Mucosa of stomach (tissue), 1 donor: ENCODE measurements around the gene PACC1.
"Not testable (repeated sequence)": the region's sequence is repeated elsewhere in the genome, so short reads cannot be mapped to it uniquely, and the experiment has no call there.

Experiments
- H3K27me3 ChIP-seq: one replicate; pipeline ENCODE4 v1.7.0; 2013; ENCODE audit warnings: mild to moderate bottlenecking, low read length; ENCODE audit not compliant: control insufficient read depth, insufficient read depth
- H3K36me3 ChIP-seq: one replicate; pipeline ENCODE4 v1.7.0; 2013; ENCODE audit warnings: low read length; ENCODE audit not compliant: control insufficient read depth, insufficient read depth
- H3K4me1 ChIP-seq: one replicate; pipeline ENCODE4 v1.7.0; 2013; ENCODE audit warnings: mild to moderate bottlenecking, low read length; ENCODE audit not compliant: control insufficient read depth, insufficient read depth
- H3K4me3 ChIP-seq: one replicate; pipeline ENCODE4 v1.7.0; 2013; ENCODE audit warnings: low read length
- H3K9ac ChIP-seq: one replicate; pipeline ENCODE4 v1.7.0; 2013; ENCODE audit warnings: mild to moderate bottlenecking, low read length, moderate library complexity
- H3K9me3 ChIP-seq: one replicate; pipeline ENCODE4 v1.7.0; 2013; ENCODE audit warnings: mild to moderate bottlenecking, low read length, moderate library complexity; ENCODE audit not compliant: control insufficient read depth
- donor health status: Pancreatic carcinoma.

Gene PACC1

DNA sequence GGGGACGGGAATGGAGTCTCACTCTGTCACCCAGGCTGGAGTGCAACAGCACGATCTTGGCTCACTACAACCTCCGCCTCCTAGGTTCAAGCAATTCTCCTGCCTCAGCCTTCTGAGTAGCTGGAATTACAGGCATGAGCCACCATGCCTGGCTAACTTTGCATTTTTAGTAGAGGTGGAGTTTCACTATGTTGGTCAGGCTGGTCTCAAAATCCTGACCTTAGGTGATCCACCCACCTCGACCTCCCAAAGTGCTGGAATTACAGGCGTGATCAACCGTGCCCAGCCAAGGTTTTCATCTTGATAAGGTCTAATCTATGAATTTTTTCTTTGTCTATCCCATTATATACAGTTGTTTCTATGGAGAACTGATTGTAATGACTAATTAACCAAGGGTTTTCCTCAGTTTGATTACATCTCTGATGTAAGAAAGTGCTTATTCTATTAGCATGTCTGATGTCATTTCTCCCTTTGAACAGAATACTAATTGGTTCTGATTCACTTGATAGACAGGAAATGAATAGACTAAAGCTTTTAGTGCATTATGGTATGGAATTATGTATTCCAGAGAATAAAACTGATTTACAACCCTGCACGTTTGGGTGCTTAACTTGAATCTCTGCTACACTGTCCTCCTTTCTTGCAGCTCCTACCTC is 11.9 kb downstream of the PACC1 start:
- Histone ChIP-seq H3K4me3 (no peak overlapping the region), H3K4me1 (no peaks in the 10 kb centered on the region), H3K36me3 (no peaks in the 10 kb centered on the region), H3K9ac (no peak overlapping the region), H3K27me3 (no peaks in the 10 kb centered on the region), H3K9me3 (peaks cover under 1% of the 10 kb centered on the region)

DNA sequence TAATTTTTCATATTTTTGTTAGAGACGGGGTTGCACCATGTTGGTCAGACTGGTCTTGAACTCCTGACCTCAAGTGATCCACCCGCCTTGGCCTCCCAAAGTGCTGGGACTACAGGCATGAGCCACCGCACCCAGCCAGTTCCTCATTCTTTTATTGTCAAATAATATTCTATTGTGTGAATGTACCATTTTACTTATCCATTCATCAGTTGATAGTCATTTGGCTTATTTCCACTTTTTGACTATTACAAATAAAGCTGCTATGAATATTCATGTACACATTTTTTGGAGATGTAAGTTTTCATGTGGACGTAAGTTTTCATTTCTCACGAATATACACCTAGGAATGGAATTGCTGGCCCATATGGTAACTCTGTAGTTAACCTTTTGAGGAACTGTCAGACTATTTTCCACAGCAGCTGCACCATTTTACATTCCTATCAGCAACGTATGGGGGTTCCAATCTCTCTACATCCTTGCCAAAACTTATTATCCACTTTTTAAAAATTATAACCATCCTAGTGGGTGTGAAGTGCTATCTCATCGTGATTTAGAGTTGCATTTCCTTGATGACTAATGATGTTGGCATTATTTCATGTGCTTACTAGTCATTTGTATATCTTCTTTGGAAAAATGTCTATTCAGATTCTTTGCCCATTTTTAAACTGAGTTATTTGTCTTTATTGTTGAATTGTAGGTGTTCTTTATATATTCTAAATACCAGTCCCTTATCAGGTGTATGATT is 12.7 kb downstream of the PACC1 start:
- Histone ChIP-seq H3K4me1 (no peaks in the 10 kb centered on the region), H3K4me3 (no peak overlapping the region), H3K27me3 (no peaks in the 10 kb centered on the region), H3K9ac (no peak overlapping the region), H3K9me3 (peaks cover 9% of the 10 kb centered on the region), H3K36me3 (no peaks in the 10 kb centered on the region)

DNA sequence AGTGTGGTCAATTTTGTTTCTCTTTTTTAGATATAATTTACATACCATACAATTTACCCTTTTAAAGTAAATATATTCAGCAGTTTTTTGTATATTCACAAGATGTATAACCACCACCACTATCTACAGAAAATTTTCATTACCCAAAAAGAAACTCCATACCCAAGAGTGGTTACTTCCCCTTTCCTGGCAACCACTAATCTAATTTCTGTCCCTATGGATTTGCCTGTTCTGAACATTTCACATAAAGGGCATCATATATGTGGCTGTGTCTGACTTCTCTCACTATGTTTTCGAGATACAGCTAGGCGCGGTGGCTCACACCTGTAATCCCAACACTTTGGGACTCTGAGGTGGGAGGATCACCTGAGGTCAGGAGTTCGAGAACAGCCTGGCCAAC is 13.6 kb downstream of the PACC1 start:
- Histone ChIP-seq H3K9me3 (peaks cover 9% of the 10 kb centered on the region), H3K4me3 (no peak overlapping the region), H3K4me1 (no peaks in the 10 kb centered on the region), H3K27me3 (no peaks in the 10 kb centered on the region), H3K9ac (no peak overlapping the region), H3K36me3 (no peaks in the 10 kb centered on the region)

DNA sequence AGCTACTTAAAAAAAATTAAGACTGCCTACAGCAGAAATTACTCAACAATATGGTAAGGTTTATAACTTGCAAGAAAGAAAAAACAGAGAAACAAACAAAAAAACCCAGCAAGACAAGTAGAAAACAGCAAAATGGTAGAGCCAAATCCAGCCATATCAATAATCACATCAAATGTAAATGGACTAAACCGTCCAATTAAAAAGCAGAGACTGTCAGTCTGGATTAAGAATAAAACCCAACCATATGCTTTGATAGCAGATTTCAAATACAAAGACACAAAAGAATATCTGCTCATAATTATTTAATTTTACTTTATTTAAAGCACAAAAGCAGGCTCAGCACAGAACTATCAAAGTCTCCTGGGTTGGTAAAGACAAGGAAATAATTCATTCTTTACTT is 17.5 kb downstream of the PACC1 start:
- Histone ChIP-seq H3K36me3 (no peaks in the 10 kb centered on the region), H3K4me1 (no peaks in the 10 kb centered on the region), H3K9me3 (peaks cover 9% of the 10 kb centered on the region), H3K9ac (no peak overlapping the region), H3K27me3 (no peaks in the 10 kb centered on the region), H3K4me3 (no peak overlapping the region)

DNA sequence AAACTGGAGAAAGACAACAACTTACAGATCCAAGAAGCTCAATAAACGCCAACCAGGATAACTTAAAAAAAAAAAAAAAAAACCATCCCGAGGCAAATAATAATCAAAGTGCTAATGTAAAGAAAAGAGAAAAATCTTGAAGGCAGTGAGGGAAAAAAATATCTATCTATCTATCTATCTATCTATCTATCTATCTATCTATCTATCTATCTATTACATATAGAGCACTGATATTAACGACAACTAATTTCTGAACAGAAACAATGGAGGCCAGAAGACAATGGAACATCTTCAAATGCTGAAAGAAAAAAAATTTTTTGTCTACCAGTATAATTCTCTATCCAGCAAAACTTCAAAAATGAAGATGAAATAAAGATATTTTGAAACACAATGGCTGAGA is 18.0 kb downstream of the PACC1 start:
- Histone ChIP-seq H3K9me3 (peaks cover 9% of the 10 kb centered on the region), H3K4me3 (no peak overlapping the region), H3K36me3 (no peaks in the 10 kb centered on the region), H3K9ac (no peak overlapping the region), H3K27me3 (no peaks in the 10 kb centered on the region), H3K4me1 (no peaks in the 10 kb centered on the region)

DNA sequence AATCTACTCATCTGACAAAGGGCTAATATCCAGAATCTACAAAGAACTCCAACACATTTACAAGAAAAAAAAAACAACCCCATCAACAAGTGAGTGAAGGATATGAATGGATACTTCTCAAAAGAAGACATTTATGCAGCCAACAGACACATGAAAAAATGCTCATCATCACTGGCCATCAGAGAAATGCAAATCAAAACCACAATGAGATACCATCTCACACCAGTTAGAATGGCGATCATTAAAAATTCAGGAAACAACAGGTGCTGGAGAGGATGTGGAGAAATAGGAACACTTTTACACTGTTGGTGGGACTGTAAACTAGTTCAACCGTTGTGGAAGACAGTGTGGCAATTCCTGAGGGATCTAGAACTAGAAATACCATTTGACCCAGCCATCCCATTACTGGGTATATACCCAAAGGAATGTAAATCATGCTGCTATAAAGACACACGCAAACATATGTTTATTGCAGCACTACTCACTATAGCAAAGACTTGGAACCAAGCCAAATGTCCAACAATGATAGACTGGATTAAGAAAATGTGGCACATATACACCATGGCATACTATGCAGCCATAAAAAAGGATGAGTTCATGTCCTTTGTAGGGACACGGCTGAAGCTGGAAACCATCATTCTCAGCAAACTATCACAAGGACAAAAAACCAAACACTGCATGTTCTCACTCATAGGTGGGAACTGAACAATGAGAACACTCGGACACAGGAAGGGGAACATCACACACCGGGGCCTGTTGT is 18.8 kb downstream of the PACC1 start:
- not testable (repeated sequence) for H3K4me3 ChIP-seq, H3K27me3 ChIP-seq, H3K9me3 ChIP-seq, H3K9ac ChIP-seq, H3K4me1 ChIP-seq, H3K36me3 ChIP-seq

DNA sequence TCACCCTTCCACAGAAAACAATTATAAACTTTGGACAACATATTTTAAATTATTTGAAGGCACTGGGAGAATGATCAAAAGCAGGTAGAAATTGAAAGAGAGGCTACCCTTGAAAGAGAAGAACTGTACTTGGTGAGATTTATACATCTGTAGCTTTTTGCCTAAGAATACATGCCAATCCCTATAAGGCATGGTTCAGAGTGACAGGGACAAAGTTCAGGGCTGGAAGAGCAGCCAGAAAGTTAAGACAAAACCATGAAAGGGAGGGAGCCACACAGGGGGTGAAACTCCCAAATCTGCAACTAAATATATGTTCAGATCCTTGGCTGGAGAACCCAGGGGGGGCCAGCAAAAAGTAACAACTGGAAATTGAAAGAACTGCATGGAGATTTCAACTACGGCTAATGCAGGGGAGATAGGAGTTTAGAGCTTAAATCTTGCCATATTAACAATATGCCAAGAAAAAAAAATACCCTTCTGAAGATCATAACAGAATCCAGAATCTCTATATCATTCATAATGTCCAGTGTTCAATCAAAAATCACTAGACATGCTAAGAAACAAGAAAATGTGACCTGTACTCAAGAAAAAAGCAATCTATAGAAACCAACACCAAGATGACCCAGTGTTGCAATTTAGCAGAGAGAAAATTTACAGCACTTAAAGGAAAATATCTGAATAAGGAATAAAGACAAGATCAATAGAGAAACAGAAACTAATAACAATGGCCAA is 25.5 kb downstream of the PACC1 start:
- Histone ChIP-seq H3K36me3 (no peaks in the 10 kb centered on the region), H3K4me3 (no peak overlapping the region), H3K27me3 (no peaks in the 10 kb centered on the region), H3K9me3 (no peaks in the 10 kb centered on the region), H3K4me1 (no peaks in the 10 kb centered on the region), H3K9ac (no peak overlapping the region)

DNA sequence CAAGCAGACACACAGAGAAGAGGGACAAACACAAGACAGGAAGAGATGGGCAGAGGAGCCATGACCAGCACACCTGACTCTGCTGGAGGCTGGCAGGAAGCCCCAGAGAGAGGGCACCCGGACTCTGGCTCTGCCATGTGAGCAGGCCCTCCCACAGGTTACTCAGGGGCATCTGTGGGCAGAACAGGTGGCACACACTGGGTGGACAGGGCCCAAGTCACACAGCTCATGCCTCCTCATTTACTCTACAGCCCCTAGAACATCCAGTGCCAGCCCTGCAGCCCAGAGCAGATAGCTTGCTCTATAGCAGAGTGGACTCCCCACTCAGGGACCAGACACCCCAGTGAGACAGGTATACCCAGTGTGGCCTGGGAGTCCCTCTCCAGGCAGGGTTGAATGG is 28.7 kb downstream of the PACC1 start:
- Histone ChIP-seq H3K9ac (no peak overlapping the region), H3K27me3 (no peaks in the 10 kb centered on the region), H3K36me3 (no peaks in the 10 kb centered on the region), H3K4me1 (no peaks in the 10 kb centered on the region), H3K4me3 (no peak overlapping the region), H3K9me3 (no peaks in the 10 kb centered on the region)

DNA sequence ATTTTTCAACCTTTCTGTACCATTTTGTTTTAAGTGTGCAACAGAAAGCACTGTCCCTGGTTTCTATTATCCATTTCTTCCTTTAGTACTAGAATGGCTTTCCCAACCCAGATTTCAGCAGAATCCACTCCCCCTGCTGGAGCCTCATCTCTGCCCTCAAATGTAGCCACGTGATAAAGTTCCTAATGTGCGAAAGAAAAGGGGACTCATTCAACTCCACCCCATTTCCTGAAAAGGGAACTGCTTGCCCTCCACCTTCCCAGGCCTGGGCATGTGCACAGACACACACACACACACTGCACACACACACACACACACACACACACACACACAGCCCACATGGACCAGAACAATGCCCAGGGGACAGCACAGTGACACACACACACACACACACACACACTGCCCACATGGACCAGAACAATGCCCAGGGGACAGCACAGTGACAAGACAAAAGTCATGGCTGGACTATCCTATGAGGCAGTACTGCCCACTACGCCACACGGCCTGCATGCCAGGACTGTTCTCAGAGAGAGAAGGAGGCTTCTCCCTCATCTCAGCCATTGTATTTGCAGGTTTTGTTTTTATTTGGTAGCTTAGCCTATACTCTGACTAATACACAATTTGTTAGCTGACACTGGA is 33.2 kb downstream of the PACC1 start:
- no peaks in the 10 kb centered on the region for H3K27me3 ChIP-seq
- H3K4me1 ChIP-seq, result no peaks in the 10 kb centered on the region
- H3K4me3 ChIP-seq, result no peak overlapping the region
- no peaks in the 10 kb centered on the region for H3K9me3 ChIP-seq
- H3K9ac ChIP-seq, result no peak overlapping the region
- H3K36me3 ChIP-seq, result no peaks in the 10 kb centered on the region

DNA sequence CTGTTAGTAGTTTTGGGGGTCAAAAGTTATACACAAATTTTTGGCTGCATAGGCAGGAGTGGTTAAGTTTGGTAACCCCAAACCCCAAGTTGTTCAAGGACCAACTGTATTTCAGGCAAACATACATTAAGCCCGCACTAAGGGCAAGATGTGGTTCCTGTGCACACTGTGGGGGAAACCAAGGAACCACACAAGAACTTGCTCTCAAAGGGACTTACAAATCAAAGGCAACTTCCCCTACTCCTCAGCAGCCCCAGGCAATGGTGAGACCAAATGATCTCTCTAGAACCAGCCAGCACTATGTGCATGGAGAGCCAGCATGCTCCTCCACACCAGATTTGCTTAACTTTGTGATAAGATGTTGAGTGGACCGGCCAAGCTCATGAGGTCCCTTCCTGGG is 35.3 kb downstream of the PACC1 start:
- Histone ChIP-seq H3K4me3 (no peak overlapping the region), H3K9me3 (no peaks in the 10 kb centered on the region), H3K36me3 (no peaks in the 10 kb centered on the region), H3K27me3 (no peaks in the 10 kb centered on the region), H3K9ac (no peak overlapping the region), H3K4me1 (no peaks in the 10 kb centered on the region)

DNA sequence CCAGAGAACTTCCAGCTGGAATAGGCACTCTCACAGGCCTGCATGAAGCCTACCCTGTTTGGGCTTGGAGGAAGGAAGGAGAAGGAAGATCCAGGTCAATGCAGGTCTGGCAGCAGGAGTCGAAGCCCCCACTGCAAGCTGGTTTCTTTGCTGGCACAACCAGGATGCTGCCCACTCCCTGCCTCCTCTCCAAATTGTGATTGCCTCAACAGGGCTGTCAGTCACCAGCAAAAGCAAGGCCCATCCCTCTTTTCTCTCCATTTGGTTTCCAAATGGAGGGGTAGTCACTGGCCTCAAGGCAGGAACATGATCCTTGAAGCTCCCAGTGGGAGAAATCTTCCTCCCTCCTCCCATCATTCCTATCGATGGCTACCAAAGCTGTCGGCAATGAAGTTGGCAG is 37.0 kb downstream of the PACC1 start:
- Histone ChIP-seq H3K36me3 (no peaks in the 10 kb centered on the region), H3K4me1 (no peaks in the 10 kb centered on the region), H3K4me3 (no peak overlapping the region), H3K27me3 (no peaks in the 10 kb centered on the region), H3K9me3 (no peaks in the 10 kb centered on the region), H3K9ac (no peak overlapping the region)
